Diencephalon (tissue), 1 donor: ENCODE measurements around the gene TAS1R2. TPM values are rescaled to one million over a fixed set of nuclear protein-coding genes. Genes with fewer than 3 reads are reported as not detected.

Source experiments
- small RNA-seq: library from RNA; depleted of rRNA; stranded (forward); fragments of <200 nt; gene quantifications from one replicate; pipeline ENCODE3, GENCODE V24; 2014
- total RNA-seq: library from RNA; depleted of rRNA; stranded (reverse); fragments of >200 nt; gene quantifications from one replicate; pipeline ENCODE4 v1.2.3, GENCODE V29; 2014

Gene TAS1R2
- not detected for total RNA-seq

DNA sequence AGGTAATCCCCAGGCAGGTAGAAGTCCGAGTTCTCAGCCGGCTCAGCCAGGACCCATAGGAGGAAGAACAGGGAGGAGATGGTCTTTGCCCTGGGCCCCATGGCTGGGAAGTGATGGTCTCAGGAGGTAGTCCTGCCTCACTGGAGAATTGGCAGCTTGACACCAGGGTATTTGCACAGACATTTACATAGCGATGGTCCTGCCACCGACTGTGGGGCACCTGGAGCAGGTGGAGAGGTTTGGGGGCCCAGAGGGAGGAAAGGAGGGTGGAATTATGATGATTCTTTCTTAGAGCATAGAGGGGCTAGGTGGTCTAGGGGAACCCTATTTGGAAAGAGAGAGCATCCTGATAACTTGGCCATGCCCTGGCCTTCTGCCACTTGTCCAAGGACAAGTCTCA is at the start of gene TAS1R2:
Gene TAS1R2 (minus strand): TSS at position 101 of the 400 bp plus-strand sequence. CDS start 0 bp downstream, at position 101.

DNA sequence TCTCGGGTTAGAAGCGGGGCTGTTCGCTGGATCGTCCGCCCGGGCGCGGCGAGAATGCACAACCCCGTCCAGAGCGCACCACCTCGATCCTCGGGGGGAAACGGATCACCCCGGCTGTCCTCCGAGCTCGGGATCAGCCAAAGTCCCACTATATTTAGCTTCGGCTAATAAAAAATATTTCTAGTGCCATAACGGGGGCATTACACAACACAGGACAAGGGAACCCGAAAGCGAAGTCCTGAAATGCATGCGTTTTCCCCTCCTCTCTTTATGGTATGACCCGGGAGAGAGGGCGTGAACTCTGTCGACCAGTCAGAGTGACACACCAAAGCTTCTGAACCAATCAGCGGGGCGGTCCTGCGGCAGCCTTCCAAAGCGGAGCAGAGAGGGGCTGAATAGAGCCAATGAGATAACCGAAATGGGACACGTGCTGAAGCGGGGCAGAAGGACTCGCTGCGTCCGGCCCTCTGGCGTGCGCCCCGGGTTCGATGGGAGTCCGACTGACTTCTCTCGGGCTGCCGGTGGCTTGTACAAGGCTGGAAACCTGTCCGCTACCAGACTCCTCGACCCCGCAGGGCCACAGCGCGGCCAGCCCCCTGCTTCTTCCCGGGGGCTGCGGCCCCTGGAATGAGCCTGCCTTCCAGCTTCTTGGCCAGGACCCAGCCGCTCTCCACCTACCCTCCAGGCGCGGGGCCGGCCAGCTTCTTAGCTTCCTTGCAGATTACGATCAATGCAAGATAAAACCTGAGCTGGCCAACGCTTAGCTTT is 43.2 kb upstream of the TAS1R2 start, which contains the start of gene ALDH4A1:
Gene ALDH4A1 (minus strand): TSS at position 33 of the 768 bp plus-strand sequence. CDS start 32 bp downstream, at position 1.

Small RNA genes within 50 kb of the gene (small RNA-seq; reads per million reads assigned to genes)
- not detected for gene MIR1290
- not detected for gene MIR4695

Other genes with a start within 250 kb of the TAS1R2 start
- gene PAX7, start 228.8 kb downstream of the TAS1R2 start, total RNA-seq = 0.92 TPM
- gene ALDH4A1, start 42.9 kb upstream of the TAS1R2 start, total RNA-seq = 17.5 TPM
- gene IFFO2, start 97.0 kb upstream of the TAS1R2 start, total RNA-seq = 12.2 TPM